Measurements from ENCODE around the gene ZNF844.

- TF ChIP-seq CTCF (IDR thresholded peaks at IDR 0.05) (no peak), POLR2A (IDR thresholded peaks at IDR 0.05) (no peak)
Measured at GRCh38 chr19:12052091-12052496, 12.4 kb upstream of the ZNF844 start.
